Mesothelial cell of epicardium (in vitro differentiated cells): ENCODE data around the gene TSC22D1. TPM values are rescaled to one million over a fixed set of nuclear protein-coding genes. Genes with fewer than 3 reads are reported as not detected.

Experiments used
- DNase-seq, 2 experiments: peaks; one replicate each; pipeline ENCODE4 v3.0.0; 2021; ENCODE audit warnings: low spot score in 2 of 2; ENCODE audit not compliant: unreplicated experiment in 2 of 2
- H3K27ac Mint-ChIP-seq: 2 replicates; pipeline ENCODE4 v1.8.0; 2021; ENCODE audit warnings: mixed read lengths
- H3K27me3 Mint-ChIP-seq: 2 replicates; pipeline ENCODE4 v1.8.0; 2021; ENCODE audit warnings: low read depth, mixed read lengths
- H3K36me3 Mint-ChIP-seq: 2 replicates; pipeline ENCODE4 v1.8.0; 2021; ENCODE audit warnings: mixed read lengths
- H3K4me1 Mint-ChIP-seq: 2 replicates; pipeline ENCODE4 v1.8.0; 2021; ENCODE audit warnings: mixed read lengths
- H3K4me3 Mint-ChIP-seq: 2 replicates; pipeline ENCODE4 v1.8.0; 2021; ENCODE audit warnings: mild to moderate bottlenecking, moderate library complexity, mixed read lengths
- H3K9me3 Mint-ChIP-seq: 2 replicates; pipeline ENCODE4 v1.8.0; 2021; ENCODE audit warnings: mixed read lengths
- total RNA-seq: library from RNA; stranded (reverse); gene quantifications from 3 replicates; pipeline ENCODE4 v1.2.1, GENCODE V29; 2021
- TF ChIP-seq, protein P1 (sequence below): fragments of 200-600 bp; sonication (generic); IDR thresholded peaks from one replicate; pipeline ENCODE4 v1.5.0; 2021; ENCODE audit warnings: antibody characterized with exemption; ENCODE audit not compliant: unreplicated experiment

The TSC22D1 gene
- total RNA-seq, 1 donor from 2014 or later, result 99.5 TPM

DNA sequence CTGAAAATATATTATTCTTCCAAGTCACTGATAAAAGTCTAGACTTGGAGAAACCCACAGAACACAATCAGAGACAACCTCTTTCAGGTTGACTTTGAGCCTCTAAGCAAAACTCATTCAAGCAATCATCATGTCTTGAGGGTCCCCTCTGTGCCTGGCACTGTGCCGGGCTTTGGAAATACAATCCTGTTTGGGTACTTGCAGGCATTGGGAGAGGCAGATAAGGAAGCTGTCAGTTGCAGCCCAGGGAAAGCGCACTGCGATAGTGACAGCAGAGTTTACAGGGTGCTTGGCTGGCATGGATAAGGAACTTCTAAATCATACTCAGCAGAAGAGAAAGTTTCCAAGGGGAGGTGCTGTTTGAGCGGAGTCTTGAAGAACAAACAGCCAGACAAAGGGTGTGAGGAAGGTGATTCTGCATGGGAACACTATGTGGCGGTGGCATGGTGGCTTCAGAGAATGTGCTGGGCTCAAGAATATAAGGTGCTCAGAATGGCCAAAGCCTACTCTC lies 193.4 kb downstream of the TSC22D1 start:
- Mint-ChIP-seq H3K36me3 (no peaks in the 10 kb centered on the region), H3K4me3 (no peak overlapping the region), H3K9me3 (no peaks in the 10 kb centered on the region), H3K27me3 (peaks cover 10% of the 10 kb centered on the region), H3K4me1 (peaks cover 13% of the 10 kb centered on the region), H3K27ac (no peak overlapping the region)
- TF ChIP-seq, protein P1, sequence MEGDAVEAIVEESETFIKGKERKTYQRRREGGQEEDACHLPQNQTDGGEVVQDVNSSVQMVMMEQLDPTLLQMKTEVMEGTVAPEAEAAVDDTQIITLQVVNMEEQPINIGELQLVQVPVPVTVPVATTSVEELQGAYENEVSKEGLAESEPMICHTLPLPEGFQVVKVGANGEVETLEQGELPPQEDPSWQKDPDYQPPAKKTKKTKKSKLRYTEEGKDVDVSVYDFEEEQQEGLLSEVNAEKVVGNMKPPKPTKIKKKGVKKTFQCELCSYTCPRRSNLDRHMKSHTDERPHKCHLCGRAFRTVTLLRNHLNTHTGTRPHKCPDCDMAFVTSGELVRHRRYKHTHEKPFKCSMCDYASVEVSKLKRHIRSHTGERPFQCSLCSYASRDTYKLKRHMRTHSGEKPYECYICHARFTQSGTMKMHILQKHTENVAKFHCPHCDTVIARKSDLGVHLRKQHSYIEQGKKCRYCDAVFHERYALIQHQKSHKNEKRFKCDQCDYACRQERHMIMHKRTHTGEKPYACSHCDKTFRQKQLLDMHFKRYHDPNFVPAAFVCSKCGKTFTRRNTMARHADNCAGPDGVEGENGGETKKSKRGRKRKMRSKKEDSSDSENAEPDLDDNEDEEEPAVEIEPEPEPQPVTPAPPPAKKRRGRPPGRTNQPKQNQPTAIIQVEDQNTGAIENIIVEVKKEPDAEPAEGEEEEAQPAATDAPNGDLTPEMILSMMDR, result no peak
- no peak for DNase-seq

Other genes with a start within 250 kb of the TSC22D1 start
- gene SERP2, start 202.5 kb downstream of the TSC22D1 start, total RNA-seq, result 3.9 to 5.4 TPM (median 4.8 TPM) in 3 replicates